Measurements from ENCODE around the gene MCOLN3. TPM values are rescaled to one million over a fixed set of nuclear protein-coding genes. Genes with fewer than 3 reads are reported as not detected.
A peak's percentile ranks its signal among the peaks of the same experiment; 100 is the strongest.

MCOLN3 gene
- total RNA-seq, 1 donor from 2014 or later = 0.47 TPM

- peak; percentile 37 for DNase-seq (ENCODE audit: low spot score)
- Histone ChIP-seq H2AFZ (replicated peaks) (no peak overlapping the region), H3K27ac (no peak overlapping the region), H3K36me3 (no peaks in the 10 kb centered on the region), H3K4me2 (peak overlapping the region; percentile 97), H3K9ac (no peak overlapping the region), H3K9me3 (ENCODE audit: low read depth) (no peaks in the 10 kb centered on the region), H3K79me2 (ENCODE audit: low read depth) (no peaks in the 10 kb centered on the region), H4K20me1 (ENCODE audit: low read depth) (peaks cover 14% of the 10 kb centered on the region), H3K4me3 (peak overlapping the region; percentile 66), H3K27me3 (peaks cover 97% of the 10 kb centered on the region), H3F3A (ENCODE audit: low read depth) (peaks cover 11% of the 10 kb centered on the region), H3K4me1 (no peaks in the 10 kb centered on the region)
- TF ChIP-seq EZH2phosphoT487 (IDR thresholded peaks at IDR 0.05) (no peak), EZH2 (IDR thresholded peaks at IDR 0.05) (no peak), CTCF (IDR thresholded peaks at IDR 0.05) (no peak)
- H3K4me3 Mint-ChIP-seq = peak overlapping the region; percentile 92
- H3K36me3 Mint-ChIP-seq = no peaks in the 10 kb centered on the region
- H3K27ac Mint-ChIP-seq = no peak overlapping the region
- peaks cover 13% of the 10 kb centered on the region for H3K9me3 Mint-ChIP-seq
- H3K4me1 Mint-ChIP-seq = peaks cover 13% of the 10 kb centered on the region
- H3K27me3 Mint-ChIP-seq (ENCODE audit: insufficient read depth, low read depth) = peaks cover 52% of the 10 kb centered on the region
These were observed 49.5 kb downstream of the MCOLN3 start for GRCh38 chr1:84998642-84999280.

DNA sequence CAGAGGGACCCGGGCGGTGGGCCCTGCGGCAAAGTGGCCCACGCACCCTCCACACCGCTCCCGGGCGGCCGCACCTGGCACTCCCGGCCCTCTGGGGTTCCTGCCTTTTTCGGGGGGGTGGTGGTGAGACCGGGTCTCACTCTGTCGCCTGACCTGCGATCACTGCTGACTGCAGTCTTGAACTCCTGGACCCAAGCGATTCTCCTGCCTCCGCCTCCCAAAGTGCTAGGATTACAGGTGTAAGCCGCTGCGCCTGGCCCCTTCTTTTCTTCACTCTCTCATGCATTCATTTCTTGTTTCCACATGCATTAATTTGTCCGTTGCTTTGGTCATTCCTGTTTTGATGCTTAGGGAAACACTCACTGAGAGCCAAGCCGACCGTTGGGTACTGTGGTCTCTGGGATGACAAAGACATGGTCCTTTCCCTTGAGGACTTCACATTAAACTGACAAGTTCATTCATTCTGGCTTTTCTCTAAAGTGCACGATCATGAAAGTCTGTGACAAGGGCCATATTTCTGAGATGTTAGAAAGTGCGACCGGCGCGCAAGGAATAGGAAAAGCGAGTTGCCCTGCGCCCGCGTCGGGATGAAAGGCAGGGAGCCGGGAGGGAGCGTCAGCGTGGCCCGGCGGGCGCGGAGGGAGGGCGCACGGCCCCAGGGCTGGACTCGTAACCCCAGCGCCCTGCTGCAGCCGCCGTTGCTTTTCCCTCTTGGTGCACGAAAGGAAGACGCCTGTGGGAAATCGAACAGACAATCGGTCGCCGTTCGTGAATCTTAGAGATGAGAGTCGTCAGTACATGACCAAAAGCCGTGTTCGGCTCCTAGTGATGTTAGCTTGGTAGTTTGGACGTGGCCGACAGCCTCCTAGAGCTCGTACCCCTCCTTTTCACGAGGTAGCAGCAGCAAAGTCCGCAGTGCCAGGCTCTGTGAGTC is 50.4 kb downstream of the MCOLN3 start:
- peak overlapping the region; percentile 97 for H3K4me2 ChIP-seq
- H3K9ac ChIP-seq = no peak overlapping the region
- DNase-seq (ENCODE audit: low spot score) = peak; percentile 64
- H3K79me2 ChIP-seq (ENCODE audit: low read depth) = no peaks in the 10 kb centered on the region
- H3K27ac ChIP-seq = no peak overlapping the region
- peak overlapping the region; percentile 65 for H3K27ac Mint-ChIP-seq
- peaks cover 14% of the 10 kb centered on the region for H4K20me1 ChIP-seq (ENCODE audit: low read depth)
- no peaks in the 10 kb centered on the region for H3K9me3 ChIP-seq (ENCODE audit: low read depth)
- H3K27me3 Mint-ChIP-seq (ENCODE audit: insufficient read depth, low read depth) = peaks cover 52% of the 10 kb centered on the region
- H3K4me1 ChIP-seq = no peaks in the 10 kb centered on the region
- peaks cover 13% of the 10 kb centered on the region for H3K4me1 Mint-ChIP-seq
- peak overlapping the region; percentile 66 for H3K4me3 ChIP-seq
- H3K36me3 Mint-ChIP-seq = no peaks in the 10 kb centered on the region
- peaks cover 11% of the 10 kb centered on the region for H3F3A ChIP-seq (ENCODE audit: low read depth)
- H3K27me3 ChIP-seq = peaks cover 92% of the 10 kb centered on the region
- H3K4me3 Mint-ChIP-seq = peak overlapping the region; percentile 92
- H2AFZ ChIP-seq (replicated peaks) = peak overlapping the region; percentile 92
- TF ChIP-seq EZH2 (IDR thresholded peaks at IDR 0.05) = peak; percentile 100
- peak; percentile 93 for TF ChIP-seq EZH2phosphoT487 (IDR thresholded peaks at IDR 0.05)
- no peak for TF ChIP-seq CTCF (IDR thresholded peaks at IDR 0.05)
- H3K36me3 ChIP-seq = no peaks in the 10 kb centered on the region
- H3K9me3 Mint-ChIP-seq = peaks cover 11% of the 10 kb centered on the region

- H2AFZ ChIP-seq (replicated peaks) = peak within 1 kb of the TSS; percentile 92
- TF ChIP-seq EZH2 (IDR thresholded peaks at IDR 0.05) (no peak), CTCF (IDR thresholded peaks at IDR 0.05) (peak; percentile 8), EZH2phosphoT487 (IDR thresholded peaks at IDR 0.05) (peak; percentile 22)
- Mint-ChIP-seq H3K9me3 (peaks cover 11% of the 10 kb centered on the region), H3K4me1 (peaks cover 13% of the 10 kb centered on the region), H3K27me3 (ENCODE audit: insufficient read depth, low read depth) (peaks cover 52% of the 10 kb centered on the region), H3K4me3 (peak within 1 kb of the TSS; percentile 92), H3K36me3 (no peaks in the 10 kb centered on the region), H3K27ac (peak within 1 kb of the TSS; percentile 65)
- no peaks in the 10 kb centered on the region for H3K4me1 ChIP-seq
- H3K9me3 ChIP-seq (ENCODE audit: low read depth) = no peaks in the 10 kb centered on the region
- no peak within 1 kb of the TSS for H3K9ac ChIP-seq
- peak; percentile 86 for DNase-seq (ENCODE audit: low spot score)
- peaks cover 14% of the 10 kb centered on the region for H4K20me1 ChIP-seq (ENCODE audit: low read depth)
- no peaks in the 10 kb centered on the region for H3K36me3 ChIP-seq
- peaks cover 86% of the 10 kb centered on the region for H3K27me3 ChIP-seq
- peak within 1 kb of the TSS; percentile 66 for H3K4me3 ChIP-seq
- H3K27ac ChIP-seq = no peak within 1 kb of the TSS
- peaks cover 11% of the 10 kb centered on the region for H3F3A ChIP-seq (ENCODE audit: low read depth)
- peak within 1 kb of the TSS; percentile 97 for H3K4me2 ChIP-seq
- no peaks in the 10 kb centered on the region for H3K79me2 ChIP-seq (ENCODE audit: low read depth)
These were observed 51.2 kb downstream of the MCOLN3 start, which contains the start of gene MCOLN2 for GRCh38 chr1:84996846-84997666. Gene MCOLN2 (minus strand): TSS chr1:84997113. CDS start chr1:84996872, 241 bp downstream.

Measured in neural progenitor cell (in vitro differentiated cells).